Small intestine (tissue), 7 donors: ENCODE measurements around the gene GMPR2. TPM values are rescaled to one million over a fixed set of nuclear protein-coding genes. Genes with fewer than 3 reads are reported as not detected.
A peak's percentile ranks its signal among the peaks of the same experiment; 100 is the strongest.

Experiments used
- DNase-seq, 2 donors: peaks; one replicate each; pipeline versions ENCODE4 v3.0.0 to v3.0.0-alpha.2; 2013
- FAIRE-seq: peaks from 2 replicates; lab custom pipeline; 2012; peaks lifted over from hg19 to GRCh38; lab: Jason Lieb, UNC
- H3K27ac ChIP-seq, 3 donors: one replicate each; pipeline ENCODE4 v1.5.1; 2013; ENCODE audit warnings: low read length in 2 of 3, mild to moderate bottlenecking in 2 of 3, control low read depth in 1 of 3, inconsistent platforms in 1 of 3, low read depth in 1 of 3, moderate library complexity in 1 of 3
- H3K27me3 ChIP-seq, 3 donors: one replicate each; pipeline ENCODE4 v1.6.1; 2013; ENCODE audit warnings: low read length in 3 of 3, inconsistent platforms in 1 of 3; ENCODE audit not compliant: control insufficient read depth in 3 of 3, insufficient read depth in 3 of 3
- H3K36me3 ChIP-seq, 3 donors: one replicate each; pipeline ENCODE4 v1.6.1; 2013; ENCODE audit warnings: low read length in 3 of 3, inconsistent platforms in 1 of 3, low read depth in 1 of 3, mild to moderate bottlenecking in 1 of 3, moderate library complexity in 1 of 3; ENCODE audit not compliant: control insufficient read depth in 3 of 3, insufficient read depth in 2 of 3
- H3K4me1 ChIP-seq, 3 donors: one replicate each; pipeline ENCODE4 v1.6.1; 2013; ENCODE audit warnings: low read length in 2 of 3, inconsistent platforms in 1 of 3, low read depth in 1 of 3, mild to moderate bottlenecking in 1 of 3, moderate library complexity in 1 of 3; ENCODE audit not compliant: control insufficient read depth in 3 of 3, insufficient read depth in 2 of 3
- H3K4me3 ChIP-seq, 3 donors: one replicate each; pipeline ENCODE4 v1.5.1; 2013; ENCODE audit warnings: low read length in 3 of 3, control low read depth in 1 of 3, inconsistent platforms in 1 of 3, low read depth in 1 of 3, mild to moderate bottlenecking in 1 of 3, moderate library complexity in 1 of 3
- H3K9me3 ChIP-seq, 2 donors: one replicate each; pipeline ENCODE4 v1.6.1; 2013; ENCODE audit warnings: low read depth in 1 of 2, low read length in 1 of 2; ENCODE audit not compliant: control insufficient read depth in 2 of 2, insufficient read depth in 1 of 2
- WGBS, 3 donors: extraction: QIAGEN DNeasy Blood & Tissue Kit; methylation state at CpG; one replicate each; pipeline ENCODE4 v1.1.7; 2013; 5-methylcytosine and 5-hydroxymethylcytosine counted together
- polyA plus RNA-seq, 4 donors: library from polyadenylated mRNA; stranded (reverse) in 3 of 4; unstranded in 1 of 4; fragments of 200-250 nt in 3 of 4; fragments of 120-200 nt in 1 of 4; gene quantifications; one replicate each; pipeline versions ENCODE4 v1.2.1 to v1.2.3, GENCODE V29; 2013
- donor health status: healthy with polysubstance abuse.
- donor health status: control.
- donor health status: control.
- donor health status: Bipolar disorder and iron deficiency.
- donor health status: healthy.

GMPR2 gene
- polyA plus RNA-seq, 4 donors = 57.4 to 94.1 (median 76.0) TPM

DNA sequence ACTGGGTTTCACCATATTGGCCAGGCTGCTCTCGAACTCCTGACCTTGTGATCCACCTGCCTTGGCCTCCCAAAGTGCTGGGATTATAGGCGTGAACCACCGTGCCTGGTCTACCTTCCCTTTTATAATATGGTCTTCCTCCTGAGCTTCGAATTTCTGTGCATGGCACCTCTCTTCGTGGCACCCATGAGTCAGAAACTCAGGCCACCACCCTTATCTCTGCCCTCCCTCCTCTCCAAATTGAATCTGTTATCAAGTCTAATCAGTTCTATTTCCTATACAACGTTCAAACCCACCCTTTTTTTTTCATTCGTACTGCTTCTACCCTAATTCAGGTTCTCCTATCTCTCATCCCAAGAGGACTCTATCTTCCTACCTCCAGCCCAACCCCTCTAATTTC is 14.7 kb downstream of the GMPR2 start:
- 60 to 70% (median 69%) methylated on average over 7 of the region's 7 CpGs for WGBS, 3 donors
- peak overlapping the region in 1 of 3 donors; percentile 73 for H3K27ac ChIP-seq

DNA sequence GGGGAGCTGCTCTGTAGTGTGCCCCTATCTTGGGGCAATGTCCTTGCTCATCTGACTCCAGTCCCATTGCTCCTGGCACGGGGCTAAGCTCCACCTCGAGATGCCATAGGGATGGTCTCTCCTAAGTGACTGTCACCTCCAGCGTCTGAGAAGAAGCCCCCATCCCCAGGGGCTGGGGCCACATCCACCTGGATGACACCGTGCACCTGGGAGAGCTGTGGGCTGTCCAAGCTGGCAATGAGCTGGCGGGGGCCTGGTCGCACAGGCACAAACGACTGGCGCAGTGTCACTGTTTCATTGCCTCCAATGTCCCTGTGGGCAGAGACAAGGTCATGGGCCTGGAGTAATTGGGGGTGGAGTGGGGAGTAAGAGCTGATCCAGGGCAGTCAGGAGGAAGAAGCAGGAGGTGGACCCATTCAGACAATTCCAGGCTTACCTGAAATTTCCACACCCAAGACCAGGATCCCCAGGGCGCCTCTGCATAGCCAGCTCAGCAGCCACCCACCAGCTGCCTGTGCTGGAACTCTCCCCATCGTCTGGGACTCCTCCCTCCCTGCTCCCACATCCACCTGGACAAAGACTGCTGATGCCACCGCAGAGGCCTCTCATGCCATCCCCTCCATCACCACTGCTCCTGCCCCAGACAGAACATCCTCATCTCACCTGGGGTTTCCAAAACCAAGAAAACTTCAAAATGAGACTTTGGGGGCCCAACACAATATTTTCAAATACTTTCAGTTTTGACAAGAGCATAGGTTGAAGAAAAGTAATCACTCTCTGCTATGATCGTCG is 16.7 kb downstream of the GMPR2 start:
- Histone ChIP-seq H3K27ac (no peak overlapping the region), H3K27me3 (no peaks in the 10 kb centered on the region), H3K9me3 (no peaks in the 10 kb centered on the region), H3K36me3 (peaks cover 0 to 29% (median 0%) of the 10 kb centered on the region in 3 donors), H3K4me3 (no peak overlapping the region), H3K4me1 (peaks cover 0 to 17% (median 0%) of the 10 kb centered on the region in 3 donors)
- WGBS, 3 donors = 73 to 77% (median 74%) methylated on average over 13 of the region's 13 CpGs
- FAIRE-seq (no peak), DNase-seq (no peak)

More for the DNA sequence above, 14.7 kb downstream of the GMPR2 start:
- no peaks in the 10 kb centered on the region for H3K27me3 ChIP-seq
- no peak for FAIRE-seq
- H3K4me3 ChIP-seq = no peak overlapping the region
- no peaks in the 10 kb centered on the region for H3K9me3 ChIP-seq
- H3K36me3 ChIP-seq = peaks cover 0 to 19% (median 0%) of the 10 kb centered on the region in 3 donors
- H3K4me1 ChIP-seq = peaks cover 0 to 15% (median 0%) of the 10 kb centered on the region in 3 donors
- no peak for DNase-seq

DNA sequence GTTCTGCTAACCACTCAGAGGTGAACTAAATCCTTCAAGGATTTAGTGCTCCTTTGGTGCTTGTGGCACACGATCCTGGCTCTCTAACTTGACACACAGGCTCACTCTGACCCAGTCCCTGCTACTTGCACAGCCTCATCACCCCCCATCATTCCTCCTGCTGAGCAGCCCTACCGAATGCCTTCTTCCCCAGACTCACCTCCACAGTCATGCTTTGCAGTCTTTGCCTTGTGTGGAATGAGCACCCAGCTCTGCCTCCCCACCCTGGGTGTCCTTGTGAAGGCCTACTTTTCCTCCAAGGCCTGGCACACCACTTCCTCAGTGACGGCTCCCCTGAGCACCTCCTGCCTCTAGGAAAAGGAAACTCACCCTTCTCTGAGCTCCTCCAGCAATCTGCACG is 17.6 kb downstream of the GMPR2 start:
- no peaks in the 10 kb centered on the region for H3K27me3 ChIP-seq
- DNase-seq (no peak), FAIRE-seq (no peak)
- H3K36me3 ChIP-seq = peaks cover 0 to 38% (median 0%) of the 10 kb centered on the region in 3 donors
- H3K4me3 ChIP-seq = no peak overlapping the region
- no peak overlapping the region for H3K27ac ChIP-seq
- no peaks in the 10 kb centered on the region for H3K9me3 ChIP-seq
- H3K4me1 ChIP-seq = peaks cover 0 to 24% (median 0%) of the 10 kb centered on the region in 3 donors
- WGBS, 3 donors = 62 to 74% (median 68%) methylated on average over 4 of the region's 4 CpGs

- H3K9me3 ChIP-seq = no peaks in the 10 kb centered on the region
- peak overlapping the region in 1 of 3 donors; percentile 39 for H3K27ac ChIP-seq
- H3K36me3 ChIP-seq = peaks cover 0 to 45% (median 0%) of the 10 kb centered on the region in 3 donors
- peaks cover 0 to 32% (median 0%) of the 10 kb centered on the region in 3 donors for H3K4me1 ChIP-seq
- FAIRE-seq (no peak), DNase-seq (no peak)
- no peaks in the 10 kb centered on the region for H3K27me3 ChIP-seq
- H3K4me3 ChIP-seq = no peak overlapping the region
- WGBS, 3 donors = 77 to 91% (median 87%) methylated on average over 1 of the region's 1 CpG
These were observed 19.2 kb downstream of the GMPR2 start for GRCh38 chr14:24251880-24252288.

- Histone ChIP-seq H3K27me3 (no peaks in the 10 kb centered on the region), H3K36me3 (peaks cover 0 to 47% (median 0%) of the 10 kb centered on the region in 3 donors), H3K27ac (peak overlapping the region in 1 of 3 donors; percentile 39), H3K4me1 (peaks cover 0 to 34% (median 0%) of the 10 kb centered on the region in 3 donors), H3K4me3 (no peak overlapping the region), H3K9me3 (no peaks in the 10 kb centered on the region)
- DNase-seq (peak in 1 of 2 donors; percentile 71), FAIRE-seq (no peak)
- WGBS, 3 donors = 79 to 86% (median 84%) methylated on average over 11 of the region's 11 CpGs
These were observed 19.8 kb downstream of the GMPR2 start for GRCh38 chr14:24252289-24253124.

GRCh38 chr14:24253936-24254335 is 21.2 kb downstream of the GMPR2 start:
- WGBS, 3 donors = 88 to 98% (median 89%) methylated on average over 7 of the region's 7 CpGs
- H3K4me1 ChIP-seq = peaks cover 0 to 34% (median 0%) of the 10 kb centered on the region in 3 donors
- H3K27me3 ChIP-seq = no peaks in the 10 kb centered on the region
- DNase-seq (no peak), FAIRE-seq (no peak)
- H3K4me3 ChIP-seq = no peak overlapping the region
- peaks cover 0 to 55% (median 0%) of the 10 kb centered on the region in 3 donors for H3K36me3 ChIP-seq
- H3K9me3 ChIP-seq = no peaks in the 10 kb centered on the region
- no peak overlapping the region for H3K27ac ChIP-seq

GRCh38 chr14:24254630-24255392 is 22.1 kb downstream of the GMPR2 start:
- Histone ChIP-seq H3K27me3 (no peaks in the 10 kb centered on the region), H3K4me3 (no peak overlapping the region), H3K36me3 (peaks cover 0 to 54% (median 0%) of the 10 kb centered on the region in 3 donors), H3K4me1 (peaks cover 0 to 34% (median 0%) of the 10 kb centered on the region in 3 donors), H3K27ac (no peak overlapping the region), H3K9me3 (no peaks in the 10 kb centered on the region)
- WGBS, 3 donors = 92 to 95% (median 93%) methylated on average over 19 of the region's 19 CpGs
- DNase-seq (no peak), FAIRE-seq (no peak)
